ENCODE results near the gene SETDB2. TPM values are rescaled to one million over a fixed set of nuclear protein-coding genes. Genes with fewer than 3 reads are reported as not detected.
A peak's percentile ranks its signal among the peaks of the same experiment; 100 is the strongest.

The SETDB2 gene
- total RNA-seq, 1 donor, result 13.8 TPM

GRCh38 chr13:49450105-49450819 lies 6.2 kb downstream of the SETDB2 start:
- H3K27me3 ChIP-seq (ENCODE audit: insufficient read depth, low read length), result no peaks in the 10 kb centered on the region
- no peaks in the 10 kb centered on the region for H3K9me3 ChIP-seq (ENCODE audit: low read depth, low read length)
- no peaks in the 10 kb centered on the region for H3K36me3 ChIP-seq (ENCODE audit: insufficient read depth, low read length)
- no peak for DNase-seq (ENCODE audit: insufficient read length, low spot score, missing footprints)
- H2AFZ ChIP-seq (ENCODE audit: low read length), result no peak overlapping the region
- no peak for TF ChIP-seq CTCF (IDR thresholded peaks at IDR 0.05; ENCODE audit: extremely low read depth, low read depth, low read length)
- H3K27ac ChIP-seq (ENCODE audit: low read depth, low read length), result no peak overlapping the region
- H3K4me1 ChIP-seq (ENCODE audit: insufficient read depth, low read length), result peaks cover 7% of the 10 kb centered on the region
- H3K79me2 ChIP-seq (ENCODE audit: insufficient read depth, low read length), result peaks cover 35% of the 10 kb centered on the region
- H4K20me1 ChIP-seq (ENCODE audit: insufficient read depth, low read length), result no peaks in the 10 kb centered on the region
- H3K4me3 ChIP-seq (ENCODE audit: insufficient read depth, low read length), result no peak overlapping the region
- H3K4me2 ChIP-seq (ENCODE audit: insufficient read depth, low read length), result no peak overlapping the region

GRCh38 chr13:49452725-49453457 lies 8.8 kb downstream of the SETDB2 start:
- Histone ChIP-seq H3K79me2 (ENCODE audit: insufficient read depth, low read length) (peaks cover 17% of the 10 kb centered on the region), H3K27me3 (ENCODE audit: insufficient read depth, low read length) (no peaks in the 10 kb centered on the region), H3K4me3 (ENCODE audit: insufficient read depth, low read length) (no peak overlapping the region), H3K4me2 (ENCODE audit: insufficient read depth, low read length) (no peak overlapping the region), H3K36me3 (ENCODE audit: insufficient read depth, low read length) (no peaks in the 10 kb centered on the region), H2AFZ (ENCODE audit: low read length) (no peak overlapping the region), H4K20me1 (ENCODE audit: insufficient read depth, low read length) (no peaks in the 10 kb centered on the region), H3K27ac (ENCODE audit: low read depth, low read length) (no peak overlapping the region), H3K9me3 (ENCODE audit: low read depth, low read length) (no peaks in the 10 kb centered on the region), H3K4me1 (ENCODE audit: insufficient read depth, low read length) (peaks cover 6% of the 10 kb centered on the region)
- no peak for TF ChIP-seq CTCF (IDR thresholded peaks at IDR 0.05; ENCODE audit: extremely low read depth, low read depth, low read length)
- no peak for DNase-seq (ENCODE audit: insufficient read length, low spot score, missing footprints)

GRCh38 chr13:49453465-49453864 lies 9.4 kb downstream of the SETDB2 start:
- H3K4me2 ChIP-seq (ENCODE audit: insufficient read depth, low read length), result no peak overlapping the region
- H3K9me3 ChIP-seq (ENCODE audit: low read depth, low read length), result no peaks in the 10 kb centered on the region
- H2AFZ ChIP-seq (ENCODE audit: low read length), result no peak overlapping the region
- peaks cover 6% of the 10 kb centered on the region for H3K4me1 ChIP-seq (ENCODE audit: insufficient read depth, low read length)
- H3K27me3 ChIP-seq (ENCODE audit: insufficient read depth, low read length), result no peaks in the 10 kb centered on the region
- TF ChIP-seq CTCF (IDR thresholded peaks at IDR 0.05; ENCODE audit: extremely low read depth, low read depth, low read length), result no peak
- no peaks in the 10 kb centered on the region for H3K36me3 ChIP-seq (ENCODE audit: insufficient read depth, low read length)
- H3K79me2 ChIP-seq (ENCODE audit: insufficient read depth, low read length), result peaks cover 11% of the 10 kb centered on the region
- H3K4me3 ChIP-seq (ENCODE audit: insufficient read depth, low read length), result no peak overlapping the region
- no peaks in the 10 kb centered on the region for H4K20me1 ChIP-seq (ENCODE audit: insufficient read depth, low read length)
- DNase-seq (ENCODE audit: insufficient read length, low spot score, missing footprints), result no peak
- no peak overlapping the region for H3K27ac ChIP-seq (ENCODE audit: low read depth, low read length)

GRCh38 chr13:49454388-49455006 lies 10.4 kb downstream of the SETDB2 start:
- no peak for TF ChIP-seq CTCF (IDR thresholded peaks at IDR 0.05; ENCODE audit: extremely low read depth, low read depth, low read length)
- DNase-seq (ENCODE audit: insufficient read length, low spot score, missing footprints), result no peak
- Histone ChIP-seq H3K4me1 (ENCODE audit: insufficient read depth, low read length) (peaks cover 6% of the 10 kb centered on the region), H3K27me3 (ENCODE audit: insufficient read depth, low read length) (no peaks in the 10 kb centered on the region), H3K27ac (ENCODE audit: low read depth, low read length) (no peak overlapping the region), H4K20me1 (ENCODE audit: insufficient read depth, low read length) (no peaks in the 10 kb centered on the region), H3K36me3 (ENCODE audit: insufficient read depth, low read length) (no peaks in the 10 kb centered on the region), H3K4me2 (ENCODE audit: insufficient read depth, low read length) (peak overlapping the region; percentile 14), H3K79me2 (ENCODE audit: insufficient read depth, low read length) (peaks cover 7% of the 10 kb centered on the region), H3K4me3 (ENCODE audit: insufficient read depth, low read length) (no peak overlapping the region), H2AFZ (ENCODE audit: low read length) (no peak overlapping the region), H3K9me3 (ENCODE audit: low read depth, low read length) (no peaks in the 10 kb centered on the region)
